A673 (cell line): Measurements from ENCODE around the gene KMT2D. TPM values are rescaled to one million over a fixed set of nuclear protein-coding genes. Genes with fewer than 3 reads are reported as not detected.
A peak's percentile ranks its signal among the peaks of the same experiment; 100 is the strongest.

Experiments
- Bru-seq: library from RNA; stranded (reverse); fragments of 400-500 nt; gene quantifications from one replicate; lab custom pipeline; 2021; lab: Mats Ljungman, UMichigan
- BruChase-seq, 2 experiments: library from RNA; stranded (reverse); fragments of 400-500 nt; gene quantifications; one replicate each; lab custom pipeline; 2021; lab: Mats Ljungman, UMichigan
- BruUV-seq: library from RNA; stranded (reverse); fragments of 400-500 nt; replicated peaks from 2 replicates; lab custom pipeline; 2021; lab: Mats Ljungman, UMichigan
- CTCF ChIA-PET: fragments of 300-600 bp; sonication (Branson Sonifier 250); formaldehyde crosslinking; loops from one replicate; lab custom pipeline; 2022; ENCODE audit warnings: antibody characterized with exemption; lab: Charles Lee
- POLR2A ChIA-PET: fragments of 300-600 bp; sonication (Branson Sonifier 250); formaldehyde crosslinking; loops from one replicate; lab custom pipeline; 2022; ENCODE audit warnings: antibody characterized with exemption; ENCODE audit not compliant: low non-redundant PET; lab: Charles Lee
- DNase-seq: peaks from one replicate; pipeline ENCODE4 v3.0.0-alpha.2; 2015; ENCODE audit warnings: low spot score
- H3K27ac ChIP-seq: fragments of 200-600 bp; sonication (generic); 2 replicates; pipeline ENCODE4 v1.5.1; 2016; ENCODE audit warnings: mixed run types, low read depth, mild to moderate bottlenecking, mixed read lengths, antibody characterized with exemption, low read length; ENCODE audit not compliant: poor library complexity, severe bottlenecking
- H3K27me3 ChIP-seq: fragments of 200-600 bp; sonication (generic); replicated peaks from 2 replicates; pipeline ENCODE4 v1.6.1; 2017; ENCODE audit warnings: mixed run types, low read depth, mild to moderate bottlenecking, mixed read lengths, antibody characterized with exemption, low read length; ENCODE audit not compliant: insufficient read depth, poor library complexity
- H3K36me3 ChIP-seq: fragments of 200-600 bp; sonication (generic); 2 replicates; pipeline ENCODE4 v1.6.1; 2016; ENCODE audit warnings: mixed run types, mild to moderate bottlenecking, mixed read lengths, antibody characterized with exemption, low read length; ENCODE audit not compliant: insufficient read depth, poor library complexity, severe bottlenecking
- H3K4me1 ChIP-seq: fragments of 200-600 bp; sonication (generic); 2 replicates; pipeline ENCODE4 v1.6.1; 2017; ENCODE audit warnings: mixed run types, mild to moderate bottlenecking, mixed read lengths, antibody characterized with exemption, low read length; ENCODE audit not compliant: insufficient read depth, poor library complexity, severe bottlenecking
- H3K4me3 ChIP-seq: fragments of 200-600 bp; sonication (generic); 2 replicates; pipeline ENCODE4 v1.5.1; 2016; ENCODE audit warnings: low read depth, mixed run types, mild to moderate bottlenecking, mixed read lengths, low read length; ENCODE audit not compliant: poor library complexity, severe bottlenecking
- H3K9me3 ChIP-seq: fragments of 200-600 bp; sonication (generic); 2 replicates; pipeline ENCODE4 v1.6.1; 2016; ENCODE audit warnings: mixed run types, low read depth, mild to moderate bottlenecking, mixed read lengths, antibody characterized with exemption, low read length; ENCODE audit not compliant: poor library complexity, severe bottlenecking
- CTCF ChIP-seq: fragments of 300-800, 200-600 bp; sonication (generic); conservative IDR thresholded peaks from 2 replicates; pipeline ENCODE4 v1.5.1; 2017; ENCODE audit warnings: low read depth, mild to moderate bottlenecking, antibody characterized with exemption, low read length, moderate library complexity, mixed read lengths
- EZH2 ChIP-seq: fragments of 200-600 bp; sonication (generic); IDR thresholded peaks from 2 replicates; pipeline ENCODE4 v1.6.1; 2017; ENCODE audit warnings: borderline replicate concordance, low read depth, mild to moderate bottlenecking, mixed read lengths, antibody characterized with exemption, low read length; ENCODE audit not compliant: poor library complexity, severe bottlenecking
- intact Hi-C: fragments of 100-400 bp; cut with micrococcal nuclease; formaldehyde crosslinking; loops from one replicate; pipeline ENCODE4 v1.10.0; 2022; ENCODE audit not compliant: unreplicated experiment
- long read RNA-seq: library from polyadenylated mRNA; stranded (forward); transcript quantifications from one replicate; pipeline ENCODE4 v2.0.0, GENCODE V29; 2022
- total RNA-seq: library from RNA; stranded (reverse); gene quantifications from 2 replicates; pipeline ENCODE4 v1.2.3, GENCODE V29; 2021

Gene KMT2D
- total RNA-seq = 121 and 138 TPM in 2 replicates
- Bru-seq, nascent RNA = percentile 76 among the genes with signal in this experiment
- percentile 93 among the genes with signal in this experiment for BruChase-seq, experiment 1, labeled RNA remaining after a 2-hour chase
- percentile 98 among the genes with signal in this experiment for BruChase-seq, experiment 2, labeled RNA remaining after a 6-hour chase
- long read RNA-seq, partial matches to known transcripts = 2 of 24 reads
- long read RNA-seq, other reads (novel, unspliced or antisense) = 22 of 24 reads

DNA sequence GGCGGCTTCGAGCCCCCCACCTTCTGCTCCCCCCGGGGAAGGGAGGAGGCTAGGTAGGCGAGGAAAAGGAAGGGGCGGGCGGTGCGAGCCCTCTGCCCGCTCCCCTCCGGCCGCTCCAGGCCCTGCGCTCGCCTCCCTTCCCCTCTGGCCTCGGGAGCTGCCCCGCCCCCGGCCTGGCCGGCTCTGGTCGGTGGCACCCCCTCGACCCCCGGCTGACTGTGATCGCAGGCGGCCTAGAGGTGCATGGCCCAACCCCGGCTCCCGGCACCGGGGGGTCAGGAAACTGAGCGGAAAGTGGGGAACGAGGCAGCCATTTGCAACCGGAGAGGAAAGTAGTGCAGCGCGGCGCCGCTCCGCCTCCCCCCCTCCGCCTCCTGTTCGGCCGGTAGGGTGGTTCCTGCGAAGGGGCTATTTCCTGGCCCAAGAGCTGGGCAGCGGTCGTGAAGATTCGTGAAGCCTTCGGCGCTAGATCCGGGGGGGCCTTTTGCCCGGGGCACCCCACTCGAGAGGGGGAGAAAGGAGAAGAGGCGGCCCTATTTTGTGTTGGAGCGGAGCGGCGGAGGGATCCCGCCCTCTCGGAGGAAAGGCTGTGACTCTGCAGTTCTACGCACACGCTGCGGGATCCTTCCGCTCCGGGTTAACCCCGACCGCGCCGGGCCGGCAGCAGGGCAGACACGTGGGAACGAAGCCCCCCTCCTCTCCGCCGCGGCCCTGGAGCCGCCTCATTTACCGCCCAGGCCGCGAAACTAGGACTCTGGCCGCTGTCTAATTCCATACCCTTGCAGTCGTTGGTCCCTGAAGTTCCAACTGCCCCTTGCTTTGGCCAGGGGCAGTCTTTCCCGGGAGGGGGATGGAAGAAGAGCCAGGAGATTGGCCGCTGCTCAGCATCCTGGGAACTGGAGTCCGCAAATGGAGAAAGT lies at the start of gene KMT2D:
Gene KMT2D (minus strand): TSS at position 558 of the 920 bp plus-strand sequence. CDS start 5,470 bp downstream, outside the sequence.
- Histone ChIP-seq H3K4me1 (peaks cover 18% of the 10 kb centered on the region), H3K27me3 (no peaks in the 10 kb centered on the region), H3K4me3 (peak within 1 kb of the TSS; percentile 98), H3K36me3 (peaks cover 1% of the 10 kb centered on the region), H3K9me3 (no peaks in the 10 kb centered on the region), H3K27ac (peak within 1 kb of the TSS; percentile 100)
- intact Hi-C loops = loop anchor here (5.0 kb wide), 1 partner anchor 177 kb away; no protein-coding TSS in a partner anchor
- ChIA-PET CTCF (no interaction called here), POLR2A (interaction anchor here (0.6 kb wide), 1 partner anchor 1318 kb away, joined by 3 read pairs; no protein-coding TSS in a partner anchor)
- peak; percentile 98 for DNase-seq
- peak; percentile 29; the same call in 1 of the 2 replicates for TF ChIP-seq CTCF
- TF ChIP-seq EZH2 = no peak
- BruUV-seq = TSS peak; percentile 42

GRCh38 chr12:49109641-49110463 lies 49.3 kb upstream of the KMT2D start:
- Histone ChIP-seq H3K4me3 (peak overlapping the region; percentile 95), H3K36me3 (no peaks in the 10 kb centered on the region), H3K4me1 (peaks cover 8% of the 10 kb centered on the region), H3K9me3 (no peaks in the 10 kb centered on the region), H3K27me3 (no peaks in the 10 kb centered on the region), H3K27ac (peak overlapping the region; percentile 81)
- CTCF ChIA-PET = interaction anchor here (1.0 to 3.2 kb wide), 2 partner anchors 11 kb away, joined by 3 to 19 read pairs; no protein-coding TSS in a partner anchor
- TSS peak; percentile 42 for BruUV-seq
- DNase-seq = no peak
- intact Hi-C loops = loop anchor here (5.0 kb wide), 1 partner anchor 98 kb away; no protein-coding TSS in a partner anchor
- POLR2A ChIA-PET = interaction anchor here (0.5 to 0.7 kb wide), 3 partner anchors 20 to 651 kb away, joined by 3 to 8 read pairs (median 4); no protein-coding TSS in a partner anchor
- TF ChIP-seq EZH2 = no peak
- no peak for TF ChIP-seq CTCF
